Sigmoid colon (tissue), 7 donors: Measurements from ENCODE around the gene FBF1. TPM values are rescaled to one million over a fixed set of nuclear protein-coding genes. Genes with fewer than 3 reads are reported as not detected.

Experiments used
- DNase-seq: peaks from one replicate; pipeline ENCODE4 v3.0.0-alpha.2; 2019
- H3K27ac ChIP-seq, 4 donors: fragments of 200-600 bp; sonication (generic); one replicate each; pipeline ENCODE4 v1.5.1; 2016 to 2019; ENCODE audit warnings: mild to moderate bottlenecking in 1 of 4
- H3K27me3 ChIP-seq, 3 donors: fragments of 200-600 bp; sonication (generic); one replicate each; pipeline ENCODE4 v1.5.1; 2019; ENCODE audit warnings: mild to moderate bottlenecking in 1 of 3
- H3K36me3 ChIP-seq, 4 donors: fragments of 200-600 bp; sonication (generic); one replicate each; pipeline ENCODE4 v1.5.1; 2016 to 2019
- H3K4me1 ChIP-seq, 4 donors: fragments of 200-600 bp; sonication (generic); one replicate each; pipeline ENCODE4 v1.5.1; 2017 to 2019
- H3K4me3 ChIP-seq, 4 donors: fragments of 200-600 bp; sonication (generic); one replicate each; pipeline ENCODE4 v1.5.1; 2017 to 2019; ENCODE audit warnings: mild to moderate bottlenecking in 2 of 4, moderate library complexity in 1 of 4
- H3K9me3 ChIP-seq, 4 donors: fragments of 200-600 bp in 3 of 4; sonication (generic) in 3 of 4; one replicate each; pipeline versions ENCODE4 v1.5.1 to v1.6.1; 2013 to 2019
- EP300 ChIP-seq, 4 donors: sonication (generic); formaldehyde crosslinking; IDR thresholded peaks; one replicate each; pipeline ENCODE4 v1.6.1; 2017; ENCODE audit warnings: antibody characterized with exemption in 4 of 4
- POLR2A ChIP-seq, 2 donors: fragments of 450-650 bp; IDR thresholded peaks; one replicate each; pipeline ENCODE4 v1.6.1; 2016; ENCODE audit warnings: antibody characterized with exemption in 2 of 2, mild to moderate bottlenecking in 2 of 2, moderate library complexity in 2 of 2
- POLR2AphosphoS5 ChIP-seq, 4 donors: sonication (generic); formaldehyde crosslinking; IDR thresholded peaks; one replicate each; pipeline ENCODE4 v1.6.1; 2017; ENCODE audit warnings: antibody characterized with exemption in 4 of 4
- WGBS, 2 donors: extraction: QIAGEN DNeasy Blood & Tissue Kit; methylation state at CpG; one replicate each; pipeline ENCODE4 v1.1.7; 2013; 5-methylcytosine and 5-hydroxymethylcytosine counted together
- intact Hi-C: fragments of 100-400 bp; cut with DNase I; formaldehyde crosslinking; loops from one replicate; pipeline ENCODE4 v1.15.1; 2023
- polyA plus RNA-seq, 3 donors: library from polyadenylated mRNA; stranded (reverse); fragments of 200-250 nt; gene quantifications; one replicate each; pipeline ENCODE4 v1.2.3, GENCODE V29; 2013
- total RNA-seq, 4 donors: library from RNA; depleted of rRNA; stranded (reverse); fragments of >200 nt; gene quantifications; one replicate each; pipeline ENCODE4 v1.1.0, GENCODE V29; 2016
- TF ChIP-seq, protein P1 (sequence below), 4 experiments: fragments of 450-650 bp in 3 of 4; fragments of 200-600 bp in 1 of 4; IDR thresholded peaks; one replicate each; pipeline ENCODE4 v1.5.1; 2016 to 2019; ENCODE audit warnings: antibody characterized with exemption in 4 of 4, mild to moderate bottlenecking in 3 of 4, moderate library complexity in 2 of 4
- donor health status: healthy with polysubstance abuse.
- donor health status: Bipolar disorder and iron deficiency.
- donor health status: healthy.

Gene FBF1
- total and polyA plus RNA-seq, 7 donors, result 1.2 to 16.6 (median 5.4) TPM

DNA sequence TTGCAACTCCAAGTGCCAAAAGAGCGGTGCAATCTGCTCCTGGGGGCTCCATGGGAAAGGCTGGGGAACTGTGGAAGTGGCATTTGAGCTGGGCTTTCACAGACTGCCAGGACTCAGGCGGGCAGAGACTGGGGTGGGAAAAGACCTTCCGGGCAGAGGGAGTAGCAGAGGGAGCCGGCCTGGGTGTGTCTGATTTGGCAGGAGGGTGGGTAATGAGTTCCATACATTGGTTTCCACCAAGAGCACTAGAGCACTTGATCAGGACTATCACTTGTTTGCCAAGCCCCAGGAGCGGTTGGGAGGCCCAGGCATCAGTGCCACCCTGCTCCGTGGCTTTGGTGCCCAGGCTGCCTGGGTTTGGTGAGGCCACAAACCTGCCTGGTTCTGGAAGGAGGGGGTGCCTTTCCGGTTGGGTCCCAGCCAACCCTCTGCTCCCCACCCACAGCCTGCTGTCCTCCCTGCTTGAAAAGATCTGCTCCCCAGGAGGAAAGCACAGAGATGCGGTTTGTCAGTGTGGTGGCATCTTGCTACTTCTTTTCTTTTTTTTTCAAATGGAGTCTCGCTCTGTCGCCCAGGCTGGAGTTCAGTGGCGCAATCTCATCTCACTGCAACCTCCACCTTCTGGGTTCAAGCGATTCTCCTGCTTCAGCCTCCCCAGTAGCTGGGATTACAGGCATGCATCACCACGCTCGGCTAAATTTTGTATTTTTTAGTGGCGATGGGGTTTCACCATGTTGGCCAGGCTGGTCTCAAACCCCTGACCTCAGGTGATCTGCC lies 59.0 kb downstream of the FBF1 start:
- intact Hi-C loops, result no loop called here
- DNase-seq, result no peak
- H3K4me1 ChIP-seq, result peaks cover 0 to 9% (median 5%) of the 10 kb centered on the region in 4 donors
- H3K27me3 ChIP-seq, result no peaks in the 10 kb centered on the region
- H3K4me3 ChIP-seq, result no peak overlapping the region
- 85 to 90% methylated on average over 15 of the region's 15 CpGs for WGBS, 2 donors
- no peaks in the 10 kb centered on the region for H3K9me3 ChIP-seq
- no peak for TF ChIP-seq POLR2AphosphoS5 (IDR thresholded peaks at IDR 0.05)
- TF ChIP-seq, protein P1, sequence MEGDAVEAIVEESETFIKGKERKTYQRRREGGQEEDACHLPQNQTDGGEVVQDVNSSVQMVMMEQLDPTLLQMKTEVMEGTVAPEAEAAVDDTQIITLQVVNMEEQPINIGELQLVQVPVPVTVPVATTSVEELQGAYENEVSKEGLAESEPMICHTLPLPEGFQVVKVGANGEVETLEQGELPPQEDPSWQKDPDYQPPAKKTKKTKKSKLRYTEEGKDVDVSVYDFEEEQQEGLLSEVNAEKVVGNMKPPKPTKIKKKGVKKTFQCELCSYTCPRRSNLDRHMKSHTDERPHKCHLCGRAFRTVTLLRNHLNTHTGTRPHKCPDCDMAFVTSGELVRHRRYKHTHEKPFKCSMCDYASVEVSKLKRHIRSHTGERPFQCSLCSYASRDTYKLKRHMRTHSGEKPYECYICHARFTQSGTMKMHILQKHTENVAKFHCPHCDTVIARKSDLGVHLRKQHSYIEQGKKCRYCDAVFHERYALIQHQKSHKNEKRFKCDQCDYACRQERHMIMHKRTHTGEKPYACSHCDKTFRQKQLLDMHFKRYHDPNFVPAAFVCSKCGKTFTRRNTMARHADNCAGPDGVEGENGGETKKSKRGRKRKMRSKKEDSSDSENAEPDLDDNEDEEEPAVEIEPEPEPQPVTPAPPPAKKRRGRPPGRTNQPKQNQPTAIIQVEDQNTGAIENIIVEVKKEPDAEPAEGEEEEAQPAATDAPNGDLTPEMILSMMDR (IDR thresholded peaks at IDR 0.05), result no peak
- TF ChIP-seq EP300 (IDR thresholded peaks at IDR 0.05), result no peak
- no peak for TF ChIP-seq POLR2A (IDR thresholded peaks at IDR 0.05)
- no peak overlapping the region for H3K27ac ChIP-seq
- peaks cover 0 to under 1% (median 0%) of the 10 kb centered on the region in 4 donors for H3K36me3 ChIP-seq

DNA sequence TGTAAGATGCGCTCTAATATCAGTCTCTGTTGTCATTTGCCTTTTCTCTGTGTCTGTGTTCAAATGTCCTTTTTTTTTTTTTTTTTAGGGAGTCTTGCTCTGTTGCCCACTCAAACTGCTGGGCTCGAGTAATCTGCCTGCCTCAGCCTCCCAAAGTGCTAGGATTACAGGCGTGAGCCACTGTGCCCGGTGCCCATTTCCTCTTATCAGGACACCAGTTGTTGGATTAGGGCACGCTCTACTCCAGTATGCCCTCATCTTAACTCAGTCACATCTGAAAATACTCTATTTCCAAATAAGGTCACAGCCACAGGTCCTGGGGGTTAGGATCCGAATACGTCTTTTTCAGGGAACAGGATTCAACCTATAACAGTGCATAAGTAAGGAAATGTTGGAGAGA lies 60.6 kb downstream of the FBF1 start:
- H3K4me3 ChIP-seq, result no peak overlapping the region
- TF ChIP-seq EP300 (IDR thresholded peaks at IDR 0.05) (no peak), POLR2AphosphoS5 (IDR thresholded peaks at IDR 0.05) (no peak), POLR2A (IDR thresholded peaks at IDR 0.05) (no peak)
- TF ChIP-seq, protein P1 (IDR thresholded peaks at IDR 0.05), result no peak
- no peaks in the 10 kb centered on the region for H3K9me3 ChIP-seq
- no peak overlapping the region for H3K27ac ChIP-seq
- WGBS, 2 donors, result 79 to 83% methylated on average over 7 of the region's 7 CpGs
- intact Hi-C loops, result no loop called here
- no peak for DNase-seq
- peaks cover 0 to 25% (median 21%) of the 10 kb centered on the region in 4 donors for H3K4me1 ChIP-seq
- H3K36me3 ChIP-seq, result peaks cover 0 to 4% (median 0%) of the 10 kb centered on the region in 4 donors
- H3K27me3 ChIP-seq, result no peaks in the 10 kb centered on the region

DNA sequence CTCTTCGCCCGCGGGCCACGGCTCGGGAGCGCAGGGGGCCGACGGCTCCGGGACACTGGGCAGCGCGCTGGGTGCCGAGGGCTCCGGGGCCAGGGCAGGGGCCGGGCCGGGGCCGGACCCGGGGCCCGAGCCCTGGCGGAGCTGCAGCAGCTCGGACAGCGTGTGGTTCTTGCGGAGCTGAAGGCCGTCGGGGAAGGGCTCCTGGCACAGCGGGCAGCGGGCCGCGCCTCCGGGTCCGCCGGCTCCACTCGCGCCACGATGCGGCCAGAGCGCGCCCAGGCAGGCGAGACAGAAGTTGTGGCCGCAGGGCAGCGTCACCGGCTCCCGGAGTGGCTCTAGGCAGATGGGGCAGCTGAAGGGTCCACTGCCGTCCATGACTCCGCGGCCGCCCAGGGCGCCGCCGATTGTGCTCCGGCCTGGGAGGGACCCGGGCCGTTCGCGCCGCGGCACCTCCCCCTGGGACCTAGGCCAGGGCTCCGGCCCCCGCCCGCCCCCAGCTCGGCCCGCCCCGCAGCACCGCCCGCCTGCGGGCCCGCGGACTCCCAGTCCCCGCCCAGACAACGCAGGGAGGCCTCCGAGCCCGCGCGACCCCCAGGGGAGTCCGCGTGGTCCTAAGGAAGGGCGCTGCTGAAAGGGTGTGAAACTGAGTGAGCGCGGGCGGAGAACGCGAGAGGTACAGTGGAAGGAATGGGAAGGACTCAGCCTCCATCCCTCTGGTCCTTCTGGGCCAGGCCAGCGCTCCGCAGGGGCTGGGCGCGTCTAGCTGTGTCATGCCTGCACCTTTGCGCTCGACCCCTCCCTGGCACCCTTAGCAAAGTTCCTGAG lies 62.5 kb downstream of the FBF1 start, which contains the start of gene TRIM47:
Gene TRIM47, minus strand, starts transcription at position 408 of the 825 bp plus-strand sequence. Its CDS starts 33 bp downstream, at position 375.
- no peaks in the 10 kb centered on the region for H3K9me3 ChIP-seq
- WGBS, 2 donors, result 1% methylated on average over 87 of the region's 87 CpGs
- H3K27ac ChIP-seq, result peak within 1 kb of the TSS; percentile 95 to 98 (median 97)
- DNase-seq, result peak; percentile 91
- intact Hi-C loops, result loop anchor here (5.0 kb wide), 1 partner anchor 96 kb away; the partner anchor contains the start of gene UNK
- H3K27me3 ChIP-seq, result no peaks in the 10 kb centered on the region
- peaks cover 0 to 19% (median 12%) of the 10 kb centered on the region in 4 donors for H3K36me3 ChIP-seq
- peaks cover 0 to 44% (median 40%) of the 10 kb centered on the region in 4 donors for H3K4me1 ChIP-seq
- H3K4me3 ChIP-seq, result peak within 1 kb of the TSS; percentile 62 to 92 (median 80)
- TF ChIP-seq POLR2A (IDR thresholded peaks at IDR 0.05) (peak; percentile 78 to 87), EP300 (IDR thresholded peaks at IDR 0.05) (no peak), POLR2AphosphoS5 (IDR thresholded peaks at IDR 0.05) (peak; percentile 89 to 98 (median 96))
- TF ChIP-seq, protein P1 (IDR thresholded peaks at IDR 0.05), result peak; percentile 20 to 47 (median 39)

DNA sequence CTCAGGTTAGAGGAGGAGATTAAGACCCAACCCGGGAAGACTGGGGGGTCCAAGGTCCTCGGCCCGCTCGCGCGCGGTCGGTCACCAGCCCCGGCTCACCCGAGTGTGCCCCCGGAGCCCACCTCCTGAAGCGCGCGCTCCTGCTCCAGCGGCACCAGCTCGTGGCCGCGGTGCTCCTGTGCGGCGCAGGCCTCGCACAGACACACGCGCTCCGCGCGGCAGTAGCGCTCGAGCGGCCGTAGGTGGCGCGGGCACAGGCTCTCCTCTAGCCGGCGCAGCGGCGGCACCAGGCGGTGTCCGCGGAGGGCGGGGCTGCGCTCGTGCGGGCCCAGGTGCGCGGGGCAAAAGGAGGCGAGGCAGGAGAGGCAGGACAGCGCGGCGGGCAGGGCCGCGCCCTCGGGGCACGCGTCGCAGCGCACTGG lies 63.1 kb downstream of the FBF1 start:
- peaks cover 5 to 50% (median 46%) of the 10 kb centered on the region in 4 donors for H3K4me1 ChIP-seq
- DNase-seq, result peak; percentile 88

More for the DNA sequence above, 63.1 kb downstream of the FBF1 start:
- intact Hi-C loops, result loop anchor here (1.0 to 5.0 kb wide), 3 partner anchors 19 to 95 kb away; partner anchors contain the start of genes TRIM65, UNK and WBP2
- Histone ChIP-seq H3K9me3 (no peaks in the 10 kb centered on the region), H3K4me3 (peak overlapping the region; percentile 62 to 92 (median 80)), H3K36me3 (peaks cover 0 to 19% (median 12%) of the 10 kb centered on the region in 4 donors), H3K27me3 (no peaks in the 10 kb centered on the region), H3K27ac (peak overlapping the region; percentile 95 to 98 (median 97))
- 0 to 1% methylated on average over 56 of the region's 56 CpGs for WGBS, 2 donors
- TF ChIP-seq, protein P1 (IDR thresholded peaks at IDR 0.05), result peak; percentile 29 to 60 (median 44)
- no peak for TF ChIP-seq POLR2A (IDR thresholded peaks at IDR 0.05)
- no peak for TF ChIP-seq EP300 (IDR thresholded peaks at IDR 0.05)
- no peak for TF ChIP-seq POLR2AphosphoS5 (IDR thresholded peaks at IDR 0.05)
